IMR-90 (cell line): Measurements from ENCODE around the gene PLCB4. TPM values are rescaled to one million over a fixed set of nuclear protein-coding genes. Genes with fewer than 3 reads are reported as not detected.

Experiments used
- ATAC-seq: fragments of 200-7000 bp; cut with Tn5 transposase; 2 replicates; pipeline ENCODE4 v1.9.1; 2020; ENCODE audit warnings: low read depth, mild to moderate bottlenecking, moderate library complexity
- BruUV-seq: library from RNA; stranded (reverse); fragments of 400-500 nt; replicated peaks from 2 replicates; lab custom pipeline; 2021; lab: Mats Ljungman, UMichigan
- CTCF ChIA-PET: fragments of 300-600 bp; formaldehyde crosslinking; extraction: SDS; loops from one replicate; lab custom pipeline; 2021; ENCODE audit warnings: antibody characterized with exemption; lab: Yijun Ruan, JAX
- POLR2A ChIA-PET: fragments of 300-600 bp; sonication (Branson Sonifier 250); formaldehyde crosslinking; loops from one replicate; lab custom pipeline; 2022; ENCODE audit warnings: antibody characterized with exemption; ENCODE audit not compliant: unreplicated experiment; lab: Charles Lee
- DNase-seq: peaks from one replicate; pipeline ENCODE4 v3.0.0; 2013
- H2AFZ ChIP-seq: replicated peaks from 2 replicates; pipeline ENCODE3; 2013; ENCODE audit warnings: low read length, mild to moderate bottlenecking; ENCODE audit not compliant: poor library complexity
- H2AK5ac ChIP-seq: 2 replicates; pipeline ENCODE4 v1.6.1; 2013; ENCODE audit warnings: low read depth, low read length, inconsistent platforms
- H2AK9ac ChIP-seq: replicated peaks from 2 replicates; pipeline ENCODE3; 2013; ENCODE audit warnings: mild to moderate bottlenecking, low read depth, low read length, moderate library complexity; ENCODE audit not compliant: poor library complexity
- H2BK120ac ChIP-seq: 2 replicates; pipeline ENCODE4 v1.6.1; 2013; ENCODE audit warnings: low read depth, low read length, inconsistent platforms
- H2BK15ac ChIP-seq: 3 replicates; pipeline ENCODE4 v1.6.1; 2013; ENCODE audit warnings: low read depth, low read length, inconsistent platforms
- H2BK20ac ChIP-seq: 2 replicates; pipeline ENCODE4 v1.6.1; 2013; ENCODE audit warnings: low read depth, mild to moderate bottlenecking, inconsistent platforms, low read length, moderate library complexity
- H2BK5ac ChIP-seq: 2 replicates; pipeline ENCODE4 v1.6.1; 2013; ENCODE audit warnings: mild to moderate bottlenecking, low read depth, low read length, inconsistent platforms; ENCODE audit not compliant: poor library complexity, severe bottlenecking
- H3K14ac ChIP-seq: replicated peaks from 2 replicates; pipeline ENCODE4 v1.6.1; 2013; ENCODE audit warnings: low read depth, low read length, inconsistent platforms
- H3K18ac ChIP-seq: 2 replicates; pipeline ENCODE4 v1.6.1; 2013; ENCODE audit warnings: low read depth, low read length, control low read depth
- H3K23ac ChIP-seq: 2 replicates; pipeline ENCODE4 v1.6.1; 2013; ENCODE audit warnings: low read depth, low read length, inconsistent platforms
- H3K27ac ChIP-seq: 2 replicates; pipeline ENCODE4 v1.5.1; 2013; ENCODE audit warnings: mild to moderate bottlenecking, control low read depth, low read length; ENCODE audit not compliant: insufficient read depth
- H3K27me3 ChIP-seq: 2 replicates; pipeline ENCODE4 v1.6.1; 2013; ENCODE audit warnings: low read length; ENCODE audit not compliant: control insufficient read depth, insufficient read depth
- H3K36me3 ChIP-seq: 2 replicates; pipeline ENCODE4 v1.6.1; 2013; ENCODE audit warnings: low read length, mixed read lengths; ENCODE audit not compliant: control insufficient read depth, insufficient read depth
- H3K4ac ChIP-seq: 2 replicates; pipeline ENCODE4 v1.6.1; 2013; ENCODE audit warnings: low read depth, low read length, inconsistent platforms
- H3K4me1 ChIP-seq: 2 replicates; pipeline ENCODE4 v1.6.1; 2013; ENCODE audit warnings: low read length, mixed read lengths; ENCODE audit not compliant: control insufficient read depth, insufficient read depth
- H3K4me2 ChIP-seq: 2 replicates; pipeline ENCODE4 v1.6.1; 2013; ENCODE audit warnings: low read depth, mild to moderate bottlenecking, control low read depth, low read length, moderate library complexity
- H3K4me3 ChIP-seq: 2 replicates; pipeline ENCODE4 v1.5.1; 2013; ENCODE audit warnings: low read depth, mild to moderate bottlenecking, control low read depth, low read length, moderate library complexity; ENCODE audit not compliant: insufficient read depth
- H3K56ac ChIP-seq: 2 replicates; pipeline ENCODE4 v1.6.1; 2013; ENCODE audit warnings: low read length, inconsistent platforms; ENCODE audit not compliant: insufficient read depth; ENCODE audit errors: extremely low read depth
- H3K79me1 ChIP-seq, 2 experiments: 2 replicates each; pipeline ENCODE4 v1.6.1; 2013; ENCODE audit warnings: low read length in 2 of 2, inconsistent platforms in 1 of 2, low read depth in 1 of 2
- H3K9ac ChIP-seq: 2 replicates; pipeline ENCODE4 v1.6.1; 2013; ENCODE audit warnings: low read depth, low read length, control low read depth
- H3K9me1 ChIP-seq: 2 replicates; pipeline ENCODE4 v1.6.1; 2013; ENCODE audit warnings: low read length, inconsistent platforms; ENCODE audit not compliant: insufficient read depth
- H3K9me3 ChIP-seq: 2 replicates; pipeline ENCODE4 v1.6.1; 2013; ENCODE audit warnings: low read length; ENCODE audit not compliant: control insufficient read depth, insufficient read depth
- H4K20me1 ChIP-seq: 2 replicates; pipeline ENCODE4 v1.6.1; 2013; ENCODE audit warnings: low read length, inconsistent platforms; ENCODE audit not compliant: insufficient read depth
- H4K5ac ChIP-seq: 2 replicates; pipeline ENCODE4 v1.6.1; 2013; ENCODE audit warnings: mild to moderate bottlenecking, low read depth, low read length, control low read depth
- H4K8ac ChIP-seq, 2 experiments: 2 replicates each; pipeline ENCODE4 v1.6.1; 2013; ENCODE audit warnings: low read depth in 2 of 2, low read length in 2 of 2, control low read depth in 1 of 2, inconsistent platforms in 1 of 2
- H4K91ac ChIP-seq: 2 replicates; pipeline ENCODE4 v1.6.1; 2013; ENCODE audit warnings: low read depth, low read length, inconsistent platforms; ENCODE audit not compliant: insufficient read depth
- BHLHE40 ChIP-seq: fragments of 150-350 bp; IDR thresholded peaks from 2 replicates; pipeline ENCODE4 v1.6.1; 2016; ENCODE audit warnings: mild to moderate bottlenecking, low read depth, low read length
- CEBPB ChIP-seq: IDR thresholded peaks from 2 replicates; pipeline ENCODE4 v1.6.1; 2012; ENCODE audit warnings: low read depth, low read length, improper control_type of control experiment
- FOS ChIP-seq: fragments of 150-350 bp; IDR thresholded peaks from 2 replicates; pipeline ENCODE4 v1.6.1; 2016; ENCODE audit warnings: low read depth, low read length
- MAFK ChIP-seq: IDR thresholded peaks from 2 replicates; pipeline ENCODE4 v1.6.1; 2012; ENCODE audit warnings: low read depth, low read length, improper control_type of control experiment
- MAZ ChIP-seq: IDR thresholded peaks from 2 replicates; pipeline ENCODE4 v1.6.1; 2012; ENCODE audit warnings: low read depth, mild to moderate bottlenecking, low read length, improper control_type of control experiment, moderate library complexity, borderline replicate concordance
- MXI1 ChIP-seq: IDR thresholded peaks from 2 replicates; pipeline ENCODE4 v1.6.1; 2012; ENCODE audit warnings: low read depth, mild to moderate bottlenecking, low read length, moderate library complexity, borderline replicate concordance
- RAD21 ChIP-seq: IDR thresholded peaks from 2 replicates; pipeline ENCODE4 v1.6.1; 2012; ENCODE audit warnings: low read length, improper control_type of control experiment
- RFX5 ChIP-seq: IDR thresholded peaks from 2 replicates; pipeline ENCODE4 v1.8.0; 2012; ENCODE audit warnings: low read depth, mild to moderate bottlenecking, low read length, moderate library complexity
- SMC3 ChIP-seq: fragments of 150-350 bp; IDR thresholded peaks from 2 replicates; pipeline ENCODE4 v1.6.1; 2016; ENCODE audit warnings: low read depth, mild to moderate bottlenecking, antibody characterized with exemption, low read length, moderate library complexity
- WGBS, 2 experiments: methylation state at CpG; one replicate each; pipeline versions ENCODE4 v1.1.5 to v1.1.7; 2013; ENCODE audit warnings: missing lambda C conversion rate in 2 of 2; ENCODE audit not compliant: insufficient read length in 1 of 2; ENCODE audit errors: extremely low coverage in 2 of 2; 5-methylcytosine and 5-hydroxymethylcytosine counted together
- dilution Hi-C: fragments of 300-500 bp; cut with HindIII; formaldehyde crosslinking; loops from one replicate; pipeline ENCODE4 v1.14.3; 2018; ENCODE audit warnings: low sequenced_read_pairs; ENCODE audit not compliant: unreplicated experiment
- in situ Hi-C: fragments of 300-500 bp; cut with MboI; formaldehyde crosslinking; loops from 3 replicates; pipeline ENCODE4 v1.14.3; 2019; ENCODE audit warnings: low sequenced_read_pairs, inconsistent platforms, mixed read lengths
- intact Hi-C: fragments of 100-400 bp; cut with micrococcal nuclease; formaldehyde crosslinking; loops from 2 replicates; pipeline ENCODE4 v1.10.0; 2022
- polyA plus RNA-seq, 3 experiments: library from polyadenylated mRNA; depleted of rRNA; stranded (reverse); fragments of >200 nt; gene quantifications; 2 replicates each; pipeline ENCODE4 v1.2.3, GENCODE V29; 2012; ENCODE audit warnings: low replicate concordance in 1 of 3
- total RNA-seq: library from RNA; depleted of rRNA; stranded (reverse); fragments of >200 nt; gene quantifications from 2 replicates; pipeline ENCODE4 v1.2.3, GENCODE V29; 2012
- TF ChIP-seq, protein P1 (sequence below): conservative IDR thresholded peaks from 2 replicates; pipeline ENCODE4 v1.5.1; 2012; ENCODE audit warnings: mild to moderate bottlenecking, low read depth, low read length, improper control_type of control experiment

The PLCB4 gene
- total and polyA plus RNA-seq, 2 of the 4 experiments (the other 2 are of a cell fraction): 12.5 to 24.0 TPM

DNA sequence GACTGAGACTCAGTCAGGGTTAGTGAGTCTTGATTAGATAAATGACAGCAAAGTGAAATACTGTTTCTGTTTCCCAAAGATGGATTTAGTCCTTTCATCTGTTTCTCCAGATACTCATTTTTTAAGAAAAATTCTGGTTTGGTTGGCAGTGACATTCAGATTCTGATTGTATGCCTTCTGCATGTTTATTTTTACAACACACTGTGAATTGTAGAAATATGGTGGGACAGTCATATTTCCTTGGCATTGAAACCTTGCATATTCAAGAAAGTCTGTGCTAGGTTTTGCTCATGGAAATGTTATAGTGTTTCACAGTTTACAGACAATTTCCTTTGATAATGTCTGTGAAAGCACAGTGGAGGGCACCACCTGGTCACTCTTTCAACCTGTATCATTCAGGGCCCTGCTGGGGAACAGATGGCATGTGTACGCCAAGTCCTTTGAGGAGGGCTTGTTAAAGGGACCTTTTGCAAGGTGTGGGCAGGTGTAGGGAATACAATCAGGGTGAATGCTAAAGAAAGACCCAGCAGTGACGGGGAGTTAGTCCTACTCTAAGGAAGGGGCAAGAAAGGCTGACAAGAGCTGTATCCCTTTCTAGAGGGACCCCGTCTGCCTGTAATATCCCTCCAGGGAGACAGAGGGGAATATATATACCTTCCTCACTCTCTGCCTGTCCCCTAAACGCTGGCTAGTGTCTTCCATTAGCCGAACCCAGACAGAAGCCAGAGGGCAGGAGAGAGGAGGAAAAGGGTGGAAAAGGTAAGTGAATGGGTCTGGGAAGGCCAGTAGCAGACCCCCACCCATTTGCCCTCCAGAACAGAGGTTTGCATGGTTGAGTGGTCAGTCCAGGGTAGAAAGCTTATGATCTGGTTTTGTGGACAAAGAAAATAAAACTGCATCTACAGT, 10.2 kb downstream of the PLCB4 start:
- WGBS, 2 experiments: no CpG with 5 or more reads among the region's 5 CpGs
- no peak overlapping the region for H3K4me3 ChIP-seq

More for the DNA sequence above, 10.2 kb downstream of the PLCB4 start:
- no peak overlapping the region for H2AFZ ChIP-seq
- H2AK9ac ChIP-seq: no peak overlapping the region
- H4K5ac ChIP-seq: no peak overlapping the region
- no peak overlapping the region for H3K9ac ChIP-seq
- 0 out of 2 replicates have a peak overlapping the region, but pooled peaks have one; percentile 0 for H2AK5ac ChIP-seq
- H3K27ac ChIP-seq: no peak overlapping the region
- in situ Hi-C loops: no loop called here
- H2BK15ac ChIP-seq: no peak overlapping the region
- H3K4ac ChIP-seq: no peak overlapping the region
- no peak overlapping the region for H4K8ac ChIP-seq
- intact Hi-C loops: no loop called here
- DNase-seq (no peak), ATAC-seq (no peak)
- dilution Hi-C loops: no loop called here
- ChIA-PET CTCF (no interaction called here), POLR2A (no interaction called here)
- BruUV-seq: no TSS peak
- no peak overlapping the region for H3K18ac ChIP-seq
- H3K9me3 ChIP-seq: no peaks in the 10 kb centered on the region
- no peaks in the 10 kb centered on the region for H3K27me3 ChIP-seq
- peaks cover 16% of the 10 kb centered on the region for H3K9me1 ChIP-seq
- peak overlapping the region; percentile 43; the same call in 1 of the 2 replicates for H3K23ac ChIP-seq
- no peak overlapping the region for H4K91ac ChIP-seq
- H4K20me1 ChIP-seq: peaks cover 21% of the 10 kb centered on the region; the same call in 1 of the 2 replicates
- H2BK120ac ChIP-seq: no peak overlapping the region
- peaks cover 10% of the 10 kb centered on the region for H3K4me1 ChIP-seq
- no peak for TF ChIP-seq MXI1
- no peak for TF ChIP-seq SMC3
- no peak for TF ChIP-seq MAZ
- no peak for TF ChIP-seq BHLHE40
- no peak for TF ChIP-seq CEBPB
- TF ChIP-seq RAD21: no peak
- TF ChIP-seq RFX5: no peak
- TF ChIP-seq FOS: no peak
- TF ChIP-seq MAFK: no peak
- TF ChIP-seq, protein P1, sequence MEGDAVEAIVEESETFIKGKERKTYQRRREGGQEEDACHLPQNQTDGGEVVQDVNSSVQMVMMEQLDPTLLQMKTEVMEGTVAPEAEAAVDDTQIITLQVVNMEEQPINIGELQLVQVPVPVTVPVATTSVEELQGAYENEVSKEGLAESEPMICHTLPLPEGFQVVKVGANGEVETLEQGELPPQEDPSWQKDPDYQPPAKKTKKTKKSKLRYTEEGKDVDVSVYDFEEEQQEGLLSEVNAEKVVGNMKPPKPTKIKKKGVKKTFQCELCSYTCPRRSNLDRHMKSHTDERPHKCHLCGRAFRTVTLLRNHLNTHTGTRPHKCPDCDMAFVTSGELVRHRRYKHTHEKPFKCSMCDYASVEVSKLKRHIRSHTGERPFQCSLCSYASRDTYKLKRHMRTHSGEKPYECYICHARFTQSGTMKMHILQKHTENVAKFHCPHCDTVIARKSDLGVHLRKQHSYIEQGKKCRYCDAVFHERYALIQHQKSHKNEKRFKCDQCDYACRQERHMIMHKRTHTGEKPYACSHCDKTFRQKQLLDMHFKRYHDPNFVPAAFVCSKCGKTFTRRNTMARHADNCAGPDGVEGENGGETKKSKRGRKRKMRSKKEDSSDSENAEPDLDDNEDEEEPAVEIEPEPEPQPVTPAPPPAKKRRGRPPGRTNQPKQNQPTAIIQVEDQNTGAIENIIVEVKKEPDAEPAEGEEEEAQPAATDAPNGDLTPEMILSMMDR: no peak
- H3K36me3 ChIP-seq: no peaks in the 10 kb centered on the region; the same call in 1 of the 2 replicates
- no peak overlapping the region for H2BK5ac ChIP-seq
- H2BK20ac ChIP-seq: no peak overlapping the region
- no peak overlapping the region; the same call in 1 of the 2 replicates for H3K4me2 ChIP-seq
- H3K79me1 ChIP-seq: peaks cover 24 to 76% of the 10 kb centered on the region in 2 experiments
- no peak overlapping the region for H3K14ac ChIP-seq
- H3K56ac ChIP-seq: no peak overlapping the region
